Transverse colon (tissue), 4 donors: Measurements from ENCODE around the gene HDAC4.

Source experiments
- POLR2AphosphoS5 ChIP-seq, 3 donors: sonication (generic); formaldehyde crosslinking; IDR thresholded peaks; one replicate each; pipeline ENCODE4 v1.6.1; 2016; ENCODE audit warnings: antibody characterized with exemption in 3 of 3
- TF ChIP-seq, protein P1 (sequence below), 5 experiments: fragments of 200-600 bp in 3 of 5; fragments of 450-650 bp in 2 of 5; sonication (generic) in 3 of 5; IDR thresholded peaks; 1 replicate in 2 of 5; 2 replicates in 3 of 5; pipeline ENCODE4 v1.5.1; 2016 to 2017; ENCODE audit warnings: antibody characterized with exemption in 5 of 5, inconsistent platforms in 3 of 5, mild to moderate bottlenecking in 2 of 5, moderate library complexity in 1 of 5

DNA sequence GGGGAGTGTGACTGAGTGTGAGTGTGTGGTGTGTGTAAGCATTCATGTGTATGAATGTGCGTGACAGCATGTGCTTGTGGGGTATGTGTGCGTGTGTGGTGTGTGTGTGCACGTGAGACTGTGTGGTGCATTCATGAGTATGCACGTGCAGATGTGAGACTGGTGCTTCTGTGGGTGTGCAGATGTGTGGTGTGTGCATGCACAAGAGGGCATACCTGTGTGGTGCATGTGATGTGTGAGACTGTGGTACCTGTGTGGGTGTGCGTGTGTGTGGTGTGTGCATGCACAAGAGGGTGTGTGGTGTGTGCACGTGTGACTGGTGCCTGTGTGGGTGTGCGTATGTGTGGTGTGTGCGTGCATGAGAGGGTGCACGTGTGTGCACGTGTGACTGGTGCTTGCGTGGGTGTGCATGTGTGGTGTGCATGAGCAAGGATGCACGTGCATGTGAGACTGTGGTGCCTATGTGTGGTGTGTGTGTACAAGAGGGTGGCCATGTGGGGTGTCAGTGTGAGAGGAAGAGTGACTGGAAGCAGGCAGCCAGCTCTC, 339.6 kb downstream of the HDAC4 start:
- no peak for TF ChIP-seq POLR2AphosphoS5 (IDR thresholded peaks at IDR 0.05)
- TF ChIP-seq, protein P1, sequence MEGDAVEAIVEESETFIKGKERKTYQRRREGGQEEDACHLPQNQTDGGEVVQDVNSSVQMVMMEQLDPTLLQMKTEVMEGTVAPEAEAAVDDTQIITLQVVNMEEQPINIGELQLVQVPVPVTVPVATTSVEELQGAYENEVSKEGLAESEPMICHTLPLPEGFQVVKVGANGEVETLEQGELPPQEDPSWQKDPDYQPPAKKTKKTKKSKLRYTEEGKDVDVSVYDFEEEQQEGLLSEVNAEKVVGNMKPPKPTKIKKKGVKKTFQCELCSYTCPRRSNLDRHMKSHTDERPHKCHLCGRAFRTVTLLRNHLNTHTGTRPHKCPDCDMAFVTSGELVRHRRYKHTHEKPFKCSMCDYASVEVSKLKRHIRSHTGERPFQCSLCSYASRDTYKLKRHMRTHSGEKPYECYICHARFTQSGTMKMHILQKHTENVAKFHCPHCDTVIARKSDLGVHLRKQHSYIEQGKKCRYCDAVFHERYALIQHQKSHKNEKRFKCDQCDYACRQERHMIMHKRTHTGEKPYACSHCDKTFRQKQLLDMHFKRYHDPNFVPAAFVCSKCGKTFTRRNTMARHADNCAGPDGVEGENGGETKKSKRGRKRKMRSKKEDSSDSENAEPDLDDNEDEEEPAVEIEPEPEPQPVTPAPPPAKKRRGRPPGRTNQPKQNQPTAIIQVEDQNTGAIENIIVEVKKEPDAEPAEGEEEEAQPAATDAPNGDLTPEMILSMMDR (IDR thresholded peaks at IDR 0.05) = no peak
